ENCODE measurements around the gene NOS3. TPM values are rescaled to one million over a fixed set of nuclear protein-coding genes. Genes with fewer than 3 reads are reported as not detected.

The NOS3 gene
- total and polyA plus RNA-seq, 2 experiments from 2014 or later, result 0.32 to 0.83 TPM

DNA sequence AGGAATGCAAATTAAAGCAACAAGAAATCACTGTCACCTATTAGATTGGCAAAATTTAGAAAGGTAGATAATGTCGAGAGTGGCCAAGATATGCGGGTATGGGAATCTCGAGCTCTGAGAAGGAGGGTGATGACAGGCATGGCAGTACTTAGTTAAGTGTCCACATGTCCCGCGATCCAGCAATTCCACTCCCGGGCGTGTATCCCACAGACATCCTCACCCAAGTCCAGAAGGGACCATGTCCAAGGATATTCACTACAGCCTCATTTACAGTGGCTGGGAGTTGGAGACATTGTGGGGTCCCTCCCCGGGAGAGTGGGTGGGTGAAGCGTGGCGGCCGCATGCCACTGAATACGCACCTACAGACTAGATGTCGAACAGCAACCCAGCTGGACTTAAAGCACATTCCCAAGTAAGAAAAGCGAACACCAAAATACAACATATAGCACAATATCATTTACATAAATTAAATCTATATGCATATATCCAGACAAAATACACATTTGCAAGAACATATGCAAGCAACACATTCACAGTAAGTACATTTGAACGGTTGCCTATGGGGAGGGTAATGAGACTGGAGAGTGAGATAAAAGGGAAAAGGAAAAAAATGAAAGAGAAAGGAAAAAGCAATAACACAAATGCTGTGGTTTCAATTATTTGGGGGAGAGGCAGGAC is 22.6 kb upstream of the NOS3 start:
- H4K20me1 ChIP-seq (ENCODE audit: insufficient read depth), result no peaks in the 10 kb centered on the region
- TF ChIP-seq EZH2 (IDR thresholded peaks at IDR 0.05; ENCODE audit: insufficient read depth, poor library complexity, severe bottlenecking) (no peak), EZH2phosphoT487 (IDR thresholded peaks at IDR 0.05; ENCODE audit: insufficient read depth, low read depth) (no peak)
- H3K4me3 ChIP-seq, result 0 out of 2 replicates have a peak overlapping the region, but pooled peaks have one; percentile 11
- no peaks in the 10 kb centered on the region for H3K4me1 ChIP-seq (ENCODE audit: insufficient read depth)
- no peak for DNase-seq
- peaks cover 62% of the 10 kb centered on the region for H3K27me3 ChIP-seq (replicated peaks; ENCODE audit: insufficient read depth)
- no peaks in the 10 kb centered on the region for H3K79me2 ChIP-seq (ENCODE audit: insufficient read depth)
- no peak overlapping the region for H3K27ac ChIP-seq
- in situ Hi-C loops (cut with MboI), result no loop called here
- no peak overlapping the region for H3K9ac ChIP-seq
- H2AFZ ChIP-seq, result no peak overlapping the region
- no peaks in the 10 kb centered on the region for H3K9me3 ChIP-seq (ENCODE audit: low read depth)
- no peaks in the 10 kb centered on the region for H3K36me3 ChIP-seq (ENCODE audit: low read depth)
- H3F3A ChIP-seq (ENCODE audit: insufficient read depth), result no peaks in the 10 kb centered on the region
- H3K9me2 ChIP-seq (ENCODE audit: insufficient read depth), result no peaks in the 10 kb centered on the region
- 14 to 16% methylated on average over 15 of the region's 15 CpGs for whole genome bisulfite sequencing, 2 experiments (ENCODE audit: low coverage in 1 of 2, low lambda C conversion rate in 2 of 2, missing lambda C conversion rate in 2 of 2)
- no peak overlapping the region for H3K4me2 ChIP-seq (ENCODE audit: unreplicated experiment)

- no peaks in the 10 kb centered on the region for H3F3A ChIP-seq (ENCODE audit: insufficient read depth)
- DNase-seq, result peak; percentile 60
- H3K9ac ChIP-seq, result no peak overlapping the region
- no peak overlapping the region for H3K27ac ChIP-seq
- in situ Hi-C loops (cut with MboI), result no loop called here
- peaks cover 69% of the 10 kb centered on the region for H3K27me3 ChIP-seq (replicated peaks; ENCODE audit: insufficient read depth)
- H2AFZ ChIP-seq, result no peak overlapping the region
- no peak overlapping the region for H3K4me2 ChIP-seq (ENCODE audit: unreplicated experiment)
- H3K4me1 ChIP-seq (ENCODE audit: insufficient read depth), result no peaks in the 10 kb centered on the region
- H4K20me1 ChIP-seq (ENCODE audit: insufficient read depth), result no peaks in the 10 kb centered on the region
- H3K79me2 ChIP-seq (ENCODE audit: insufficient read depth), result no peaks in the 10 kb centered on the region
- 0 out of 2 replicates have a peak overlapping the region, but pooled peaks have one; percentile 11 for H3K4me3 ChIP-seq
- no peak for TF ChIP-seq EZH2phosphoT487 (IDR thresholded peaks at IDR 0.05; ENCODE audit: insufficient read depth, low read depth)
- TF ChIP-seq EZH2 (IDR thresholded peaks at IDR 0.05; ENCODE audit: insufficient read depth, poor library complexity, severe bottlenecking), result no peak
- H3K9me2 ChIP-seq (ENCODE audit: insufficient read depth), result no peaks in the 10 kb centered on the region
- H3K9me3 ChIP-seq (ENCODE audit: low read depth), result no peaks in the 10 kb centered on the region
- H3K36me3 ChIP-seq (ENCODE audit: low read depth), result no peaks in the 10 kb centered on the region
- 4 to 5% methylated on average over 15 to 16 of the region's 16 CpGs for WGBS, 2 experiments (ENCODE audit: low coverage in 1 of 2, low lambda C conversion rate in 2 of 2, missing lambda C conversion rate in 2 of 2)
Observed at GRCh38 chr7:150968734-150969372, 22.0 kb upstream of the NOS3 start.

GRCh38 chr7:150969475-150969874 is 21.3 kb upstream of the NOS3 start:
- Histone ChIP-seq H3K4me1 (ENCODE audit: insufficient read depth) (no peaks in the 10 kb centered on the region), H3K27me3 (replicated peaks; ENCODE audit: insufficient read depth) (peaks cover 65% of the 10 kb centered on the region)
- 35 to 43% methylated on average over 7 of the region's 7 CpGs for WGBS, 2 experiments (ENCODE audit: low coverage in 1 of 2, low lambda C conversion rate in 2 of 2, missing lambda C conversion rate in 2 of 2)

DNA sequence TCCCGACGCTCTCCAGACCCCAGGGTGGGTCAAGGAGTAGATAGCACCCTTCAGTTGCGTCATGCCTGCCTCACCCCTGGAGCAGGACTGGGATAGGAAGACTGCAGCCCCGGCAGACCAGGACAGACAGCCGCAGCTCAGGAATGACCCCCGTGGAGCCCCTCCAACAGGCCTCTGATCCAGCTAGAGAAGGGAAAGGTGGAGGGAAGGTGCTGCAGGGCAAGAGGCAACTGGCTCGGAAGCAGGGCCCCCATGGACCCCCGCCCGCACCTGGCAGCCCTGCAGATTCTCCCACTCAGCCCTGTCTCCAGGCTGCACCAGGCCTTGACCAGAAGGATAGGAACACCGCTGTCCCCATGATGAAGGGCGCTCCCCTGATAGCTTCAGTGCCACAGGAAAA is 20.4 kb upstream of the NOS3 start:
- Histone ChIP-seq H3K4me1 (ENCODE audit: insufficient read depth) (no peaks in the 10 kb centered on the region), H3K9me3 (ENCODE audit: low read depth) (no peaks in the 10 kb centered on the region), H3F3A (ENCODE audit: insufficient read depth) (no peaks in the 10 kb centered on the region), H3K9me2 (ENCODE audit: insufficient read depth) (no peaks in the 10 kb centered on the region), H3K9ac (no peak overlapping the region), H2AFZ (no peak overlapping the region), H3K36me3 (ENCODE audit: low read depth) (no peaks in the 10 kb centered on the region), H3K27ac (no peak overlapping the region), H3K4me2 (ENCODE audit: unreplicated experiment) (no peak overlapping the region), H3K79me2 (ENCODE audit: insufficient read depth) (no peaks in the 10 kb centered on the region), H3K4me3 (no peak overlapping the region), H3K27me3 (replicated peaks; ENCODE audit: insufficient read depth) (peaks cover 65% of the 10 kb centered on the region), H4K20me1 (ENCODE audit: insufficient read depth) (no peaks in the 10 kb centered on the region)
- WGBS, 2 experiments (ENCODE audit: low coverage in 1 of 2, low lambda C conversion rate in 2 of 2, missing lambda C conversion rate in 2 of 2), result 49 to 52% methylated on average over 8 to 11 of the region's 11 CpGs
- DNase-seq, result no peak
- TF ChIP-seq EZH2phosphoT487 (IDR thresholded peaks at IDR 0.05; ENCODE audit: insufficient read depth, low read depth), result no peak
- no peak for TF ChIP-seq EZH2 (IDR thresholded peaks at IDR 0.05; ENCODE audit: insufficient read depth, poor library complexity, severe bottlenecking)
- in situ Hi-C loops (cut with MboI), result no loop called here

More at GRCh38 chr7:150969475-150969874, 21.3 kb upstream of the NOS3 start:
- Histone ChIP-seq H3K36me3 (ENCODE audit: low read depth) (no peaks in the 10 kb centered on the region), H4K20me1 (ENCODE audit: insufficient read depth) (no peaks in the 10 kb centered on the region), H3K9me2 (ENCODE audit: insufficient read depth) (no peaks in the 10 kb centered on the region), H3F3A (ENCODE audit: insufficient read depth) (no peaks in the 10 kb centered on the region), H3K79me2 (ENCODE audit: insufficient read depth) (no peaks in the 10 kb centered on the region), H3K4me3 (no peak overlapping the region), H3K9me3 (ENCODE audit: low read depth) (no peaks in the 10 kb centered on the region), H3K4me2 (ENCODE audit: unreplicated experiment) (no peak overlapping the region), H3K27ac (no peak overlapping the region), H2AFZ (no peak overlapping the region), H3K9ac (no peak overlapping the region)
- DNase-seq, result no peak
- TF ChIP-seq EZH2 (IDR thresholded peaks at IDR 0.05; ENCODE audit: insufficient read depth, poor library complexity, severe bottlenecking) (no peak), EZH2phosphoT487 (IDR thresholded peaks at IDR 0.05; ENCODE audit: insufficient read depth, low read depth) (no peak)
- in situ Hi-C loops (cut with MboI), result no loop called here

Measured in GM23248 (cell line).